GM19328 (cell line): ENCODE data around the gene MAP3K21.
A peak's percentile ranks its signal among the peaks of the same experiment; 100 is the strongest.

Source experiments
- ATAC-seq: cut with Tn5 transposase; IDR thresholded peaks from one replicate; pipeline ENCODE4 v1.9.1; 2021; ENCODE audit warnings: mild to moderate bottlenecking, moderate library complexity; ENCODE audit not compliant: unreplicated experiment

MAP3K21 gene

DNA sequence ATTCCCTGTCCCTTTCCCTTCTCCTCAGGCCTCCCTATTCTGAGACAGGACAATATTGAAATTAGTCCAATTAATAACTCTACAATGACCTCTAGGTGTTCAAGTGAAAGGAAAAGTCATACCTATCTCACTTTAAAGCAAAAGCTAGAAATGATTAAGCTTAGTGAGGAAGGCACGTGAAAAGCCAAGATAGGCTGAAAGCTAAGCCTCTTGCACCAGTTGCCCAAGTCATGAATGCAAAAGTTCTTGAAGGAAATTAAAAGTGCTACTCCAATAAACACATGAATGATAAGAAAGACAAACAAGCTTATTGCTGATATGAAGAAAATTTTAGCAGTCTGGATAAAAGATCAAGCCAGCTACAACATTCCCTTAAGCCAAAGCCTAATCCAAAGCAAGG, 3.8 kb upstream of the MAP3K21 start:
- ATAC-seq = no peak

DNA sequence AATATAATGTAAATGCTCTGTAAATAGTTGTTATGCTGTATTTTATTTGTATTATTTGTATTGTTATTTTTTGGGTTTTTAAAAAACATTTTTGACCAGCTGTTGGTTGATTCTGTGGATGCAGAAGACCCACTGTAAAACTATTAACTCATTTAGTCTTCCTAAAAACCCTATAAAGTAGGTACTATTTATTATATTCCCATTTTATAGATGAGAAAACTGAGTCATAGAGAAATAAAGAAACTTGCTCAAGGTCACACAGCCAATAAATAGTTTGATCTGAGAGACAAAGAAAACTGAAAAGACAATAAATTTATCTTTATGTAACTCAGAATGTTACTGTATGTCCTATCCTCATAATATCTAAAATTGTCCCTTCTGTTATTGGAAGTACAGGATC, 1.2 kb upstream of the MAP3K21 start:
- no peak for ATAC-seq

DNA sequence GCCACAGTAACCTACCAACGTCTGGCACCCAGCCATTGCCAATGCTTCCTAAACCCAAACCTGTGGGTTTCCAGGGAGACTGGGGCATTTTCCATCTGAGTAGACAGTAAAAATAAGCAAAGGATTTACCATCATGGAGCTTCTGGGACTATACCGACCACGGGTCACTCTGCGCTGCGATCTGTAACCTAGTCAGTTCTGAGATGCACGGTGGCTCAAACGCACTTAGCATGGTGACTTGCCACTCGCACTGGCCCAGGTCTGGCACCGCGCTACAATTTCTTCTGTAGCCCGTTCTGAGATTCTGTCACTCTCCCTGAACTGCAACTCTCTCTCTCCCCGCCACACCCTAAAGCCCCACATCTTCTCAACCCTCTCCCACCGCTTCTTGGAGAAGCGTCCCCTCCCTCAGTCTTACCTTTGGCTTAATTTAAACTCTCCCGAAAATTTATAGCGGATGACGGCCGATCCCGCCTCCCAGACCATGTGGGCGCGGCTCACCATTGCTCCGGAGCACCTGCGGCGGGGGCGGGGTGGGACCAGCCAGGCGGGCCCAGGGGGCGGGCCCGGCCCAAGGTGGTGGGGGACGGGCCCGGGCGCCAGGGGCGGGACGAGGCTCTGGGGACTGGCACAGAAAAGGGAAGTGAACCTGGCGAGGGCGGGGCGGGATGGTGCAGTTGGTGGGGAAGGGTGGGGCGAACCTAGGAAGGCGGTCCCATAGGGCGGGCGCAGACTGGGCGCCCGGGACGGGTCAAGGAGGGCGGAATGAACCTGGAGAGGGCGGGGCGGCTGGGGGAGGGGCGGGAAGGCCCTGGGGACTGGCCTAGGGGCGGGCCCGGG, 493 bp upstream of the MAP3K21 start:
- ATAC-seq = peak; percentile 88

DNA sequence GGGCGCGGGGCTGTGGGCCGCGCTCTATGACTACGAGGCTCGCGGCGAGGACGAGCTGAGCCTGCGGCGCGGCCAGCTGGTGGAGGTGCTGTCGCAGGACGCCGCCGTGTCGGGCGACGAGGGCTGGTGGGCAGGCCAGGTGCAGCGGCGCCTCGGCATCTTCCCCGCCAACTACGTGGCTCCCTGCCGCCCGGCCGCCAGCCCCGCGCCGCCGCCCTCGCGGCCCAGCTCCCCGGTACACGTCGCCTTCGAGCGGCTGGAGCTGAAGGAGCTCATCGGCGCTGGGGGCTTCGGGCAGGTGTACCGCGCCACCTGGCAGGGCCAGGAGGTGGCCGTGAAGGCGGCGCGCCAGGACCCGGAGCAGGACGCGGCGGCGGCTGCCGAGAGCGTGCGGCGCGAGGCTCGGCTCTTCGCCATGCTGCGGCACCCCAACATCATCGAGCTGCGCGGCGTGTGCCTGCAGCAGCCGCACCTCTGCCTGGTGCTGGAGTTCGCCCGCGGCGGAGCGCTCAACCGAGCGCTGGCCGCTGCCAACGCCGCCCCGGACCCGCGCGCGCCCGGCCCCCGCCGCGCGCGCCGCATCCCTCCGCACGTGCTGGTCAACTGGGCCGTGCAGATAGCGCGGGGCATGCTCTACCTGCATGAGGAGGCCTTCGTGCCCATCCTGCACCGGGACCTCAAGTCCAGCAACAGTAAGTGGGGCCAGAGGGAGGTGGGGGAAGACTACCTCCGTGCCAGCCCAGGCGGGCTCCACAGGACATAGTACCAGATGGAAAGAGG, 808 bp downstream of the MAP3K21 start:
- peak; percentile 23 for ATAC-seq

GRCh38 chr1:233331676-233332519, 4.4 kb downstream of the MAP3K21 start:
- no peak for ATAC-seq

GRCh38 chr1:233333086-233333485, 5.6 kb downstream of the MAP3K21 start:
- ATAC-seq = no peak

- ATAC-seq = no peak
Measured at GRCh38 chr1:233334092-233334491, 6.6 kb downstream of the MAP3K21 start.

DNA sequence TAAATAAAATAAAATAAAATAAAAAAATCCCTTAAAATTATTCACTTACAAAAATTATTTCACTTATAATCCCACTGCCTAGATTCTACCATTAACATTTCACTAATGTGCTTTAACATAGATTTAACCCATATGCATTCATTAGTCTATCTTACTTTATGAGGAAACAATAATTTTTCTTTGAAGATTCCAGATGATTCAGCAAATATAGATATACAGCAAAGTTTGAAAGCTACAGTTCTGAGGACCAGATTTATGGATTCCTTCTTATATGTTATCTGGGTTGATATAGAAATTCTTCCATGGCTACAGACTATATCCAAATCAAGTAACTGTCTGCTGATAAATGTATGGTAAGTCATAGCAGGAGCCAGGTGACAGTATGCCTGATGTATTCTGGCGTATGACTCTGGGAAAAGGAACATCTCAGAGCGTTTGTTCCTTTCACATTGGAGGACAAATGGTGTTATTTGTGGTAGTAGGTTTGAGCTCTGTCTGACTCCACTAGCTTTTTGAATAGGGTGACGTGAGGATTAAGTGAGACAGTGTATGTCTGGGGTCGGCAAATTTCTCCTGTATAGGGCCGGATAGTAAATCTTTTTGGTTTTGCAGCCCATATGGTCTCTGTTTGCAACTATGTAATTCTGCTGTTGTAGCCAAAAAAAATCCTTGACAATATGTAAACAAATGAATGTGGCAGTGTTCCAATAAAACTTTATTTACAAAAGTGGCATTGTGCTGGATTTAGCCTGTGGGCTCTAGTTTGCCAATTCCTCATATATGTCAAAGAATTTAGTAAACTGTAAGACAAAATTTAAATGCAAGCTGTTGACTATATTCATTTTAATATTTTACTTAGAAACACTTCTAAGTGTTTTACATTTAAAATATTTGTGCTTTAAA, 9.3 kb downstream of the MAP3K21 start:
- no peak for ATAC-seq

DNA sequence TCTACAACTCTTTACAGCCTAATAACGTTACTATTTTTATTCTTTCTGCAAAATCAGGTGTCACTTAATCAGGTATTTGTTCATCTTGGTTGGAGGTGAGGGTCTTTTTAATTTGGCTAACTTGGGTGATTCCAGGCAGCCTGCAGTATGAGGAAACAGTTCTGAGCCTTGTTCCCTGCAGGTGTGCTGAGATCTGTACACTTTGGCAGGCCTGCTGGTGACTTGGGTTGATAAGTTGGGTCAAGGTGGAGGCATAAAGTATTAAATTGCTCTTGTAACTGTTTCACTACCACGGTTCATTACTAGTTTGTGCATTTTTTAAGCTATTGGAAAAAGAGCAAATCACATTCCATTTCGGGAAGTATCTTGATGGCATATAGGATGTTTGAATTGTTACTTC, 10.0 kb downstream of the MAP3K21 start:
- ATAC-seq = no peak

- no peak for ATAC-seq
Measured at GRCh38 chr1:233338102-233338501, 10.6 kb downstream of the MAP3K21 start.

DNA sequence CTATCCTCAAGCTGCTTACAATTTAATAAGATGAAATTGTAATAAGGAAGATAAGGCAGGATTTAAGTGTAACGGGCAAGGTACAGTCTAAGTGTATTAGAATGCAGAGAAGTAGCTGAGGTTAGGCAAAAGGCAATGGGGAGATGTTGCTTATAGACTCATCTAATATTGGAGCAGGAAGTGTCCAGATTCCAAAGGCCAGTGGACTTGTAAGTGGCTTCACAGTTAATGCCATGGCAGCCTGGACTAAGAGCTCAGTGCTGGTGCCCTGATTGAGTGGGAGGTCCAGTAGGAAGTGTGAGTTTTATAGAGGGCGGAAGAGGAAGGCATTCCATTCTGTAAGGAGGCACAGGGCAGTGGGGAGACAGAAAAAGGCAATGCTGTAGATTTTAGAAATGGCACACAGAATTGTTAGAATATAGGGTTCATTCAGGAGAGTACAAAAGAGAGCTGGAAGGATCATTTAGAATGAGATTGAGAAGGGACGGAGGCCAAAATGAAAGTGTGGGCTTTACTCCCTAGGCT, 12.6 kb downstream of the MAP3K21 start:
- ATAC-seq = no peak

DNA sequence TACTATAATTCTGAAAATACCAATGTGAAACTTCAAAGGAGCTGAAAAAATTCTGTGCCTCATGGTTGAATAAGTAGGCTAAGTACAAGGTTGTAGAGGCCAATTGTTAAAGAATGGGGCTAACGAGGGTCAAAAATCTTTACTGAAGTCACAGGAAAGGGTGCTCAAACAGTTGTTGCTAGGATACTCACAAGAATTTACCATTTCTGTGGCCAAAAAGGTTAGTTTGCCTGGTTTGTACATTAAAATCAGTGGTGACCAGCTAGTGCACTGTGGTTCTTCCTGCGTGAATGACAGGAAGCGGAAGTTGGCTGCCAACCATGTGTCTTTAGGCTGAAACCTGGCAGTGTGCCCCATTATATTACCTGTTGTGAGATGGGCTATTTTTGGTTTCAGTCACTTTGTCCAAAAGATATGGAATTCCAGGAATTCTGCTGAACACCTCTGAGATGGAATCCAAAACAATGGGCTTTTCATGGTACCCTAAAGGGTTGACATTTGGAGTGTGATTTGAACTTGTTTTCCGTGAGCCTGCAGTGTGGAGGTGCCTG, 13.5 kb downstream of the MAP3K21 start:
- no peak for ATAC-seq

DNA sequence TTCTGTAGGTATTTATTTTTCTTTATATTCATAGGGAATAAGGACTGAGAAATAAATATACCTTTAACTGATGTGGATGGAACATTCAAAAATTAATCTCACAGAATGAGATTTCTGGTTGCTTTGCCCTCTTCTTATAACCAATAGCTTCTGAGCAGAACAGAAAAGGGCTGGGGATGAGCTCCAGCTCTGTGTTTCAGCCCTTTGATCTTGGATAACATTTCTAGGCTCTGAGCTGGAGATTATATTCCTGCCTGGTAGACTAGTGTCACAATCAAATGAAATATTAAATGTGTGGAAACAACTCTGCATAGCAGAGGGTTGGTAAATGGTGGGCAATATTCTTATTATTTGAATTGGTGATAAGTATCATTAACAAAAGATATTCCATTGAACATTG, 14.6 kb downstream of the MAP3K21 start:
- no peak for ATAC-seq

GRCh38 chr1:233343262-233343661, 15.7 kb downstream of the MAP3K21 start:
- ATAC-seq = no peak

GRCh38 chr1:233347338-233347737, 19.8 kb downstream of the MAP3K21 start:
- ATAC-seq = no peak

DNA sequence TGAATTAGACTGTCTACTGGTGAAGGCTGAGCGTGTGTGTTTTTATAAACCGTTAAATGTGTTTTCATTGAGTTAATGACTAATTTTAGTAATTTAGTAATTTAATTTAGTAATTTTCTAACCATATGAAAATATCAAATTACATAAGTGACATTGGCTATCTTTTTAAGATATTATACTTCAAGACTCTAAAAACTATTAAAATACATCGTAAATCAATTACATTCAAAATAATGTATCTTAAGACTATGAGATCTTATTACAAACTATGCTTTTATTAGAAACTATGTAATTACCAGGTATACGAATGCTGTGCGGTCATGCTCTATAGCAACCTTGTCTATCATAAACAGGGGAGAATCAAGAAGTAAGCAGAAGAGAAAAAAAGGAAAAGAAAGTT, 21.6 kb downstream of the MAP3K21 start:
- no peak for ATAC-seq

GRCh38 chr1:233354983-233355382, 27.5 kb downstream of the MAP3K21 start:
- ATAC-seq = no peak

DNA sequence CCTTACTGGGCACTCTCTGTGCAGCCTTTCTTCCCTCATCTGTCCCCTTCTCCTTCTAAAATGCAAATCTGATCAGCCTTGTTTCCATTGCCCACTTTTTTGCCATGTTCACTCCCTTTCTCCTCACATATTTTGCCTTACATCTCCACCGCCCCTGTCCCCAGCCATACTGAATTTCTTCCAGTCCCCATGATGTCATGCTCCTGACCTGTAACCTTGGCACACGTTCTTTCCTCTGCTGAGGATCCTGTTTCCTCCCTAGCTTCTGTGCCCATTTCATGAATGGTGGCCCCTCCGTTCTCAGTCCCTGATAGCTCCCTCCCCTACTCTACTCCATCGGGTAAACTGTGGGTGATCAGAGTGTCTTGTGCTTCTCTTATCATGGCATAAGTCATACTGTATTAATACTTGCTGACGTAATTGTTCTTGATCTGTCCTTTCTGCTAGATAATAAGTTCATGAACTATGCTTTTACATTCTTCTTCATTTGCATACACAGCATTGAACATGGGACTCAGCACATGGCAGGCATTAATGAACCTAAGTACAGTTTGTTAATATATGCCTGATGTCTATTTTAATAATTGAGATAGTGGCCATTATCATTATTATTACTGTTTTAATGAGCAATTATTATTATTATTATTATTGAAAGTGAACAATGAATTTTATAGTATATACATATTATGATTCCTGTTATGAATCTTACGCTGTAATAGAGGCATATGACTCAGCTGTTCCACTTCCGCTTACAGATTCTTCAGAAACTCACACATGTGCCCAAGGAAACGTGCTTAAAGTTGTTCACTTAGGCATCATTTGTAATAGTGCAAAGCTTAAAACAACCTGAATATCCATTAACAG, 28.5 kb downstream of the MAP3K21 start:
- ATAC-seq = no peak

DNA sequence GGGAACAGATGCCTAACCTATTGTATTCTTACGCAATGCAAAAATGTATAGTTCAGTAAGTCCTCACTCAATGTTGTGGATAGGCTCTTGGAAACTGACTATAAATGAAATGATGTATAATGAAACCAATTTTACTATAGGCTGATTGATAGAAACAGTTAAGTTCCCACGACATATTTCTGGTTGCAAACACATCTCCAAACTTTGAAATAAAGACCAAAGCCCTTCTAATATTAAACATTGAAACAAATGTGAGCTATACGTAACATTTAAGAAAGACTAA, 29.1 kb downstream of the MAP3K21 start:
- no peak for ATAC-seq
